Neural crest cell (in vitro differentiated cells): ENCODE data around the gene DDIT4L. TPM values are rescaled to one million over a fixed set of nuclear protein-coding genes. Genes with fewer than 3 reads are reported as not detected.
"Not testable (repeated sequence)": the region's sequence is repeated elsewhere in the genome, so short reads cannot be mapped to it uniquely, and the experiment has no call there.

Source experiments
- DNase-seq: peaks from one replicate; pipeline ENCODE4 v3.0.0; 2021; ENCODE audit warnings: low read depth, mixed read lengths, low spot score
- H3K27ac Mint-ChIP-seq: one replicate; pipeline ENCODE4 v1.8.0; 2021; ENCODE audit warnings: mild to moderate bottlenecking, mixed read lengths; ENCODE audit not compliant: unreplicated experiment
- H3K27me3 Mint-ChIP-seq: 2 replicates; pipeline ENCODE4 v1.8.0; 2021; ENCODE audit warnings: low read depth, mild to moderate bottlenecking, mixed read lengths
- H3K36me3 Mint-ChIP-seq: 2 replicates; pipeline ENCODE4 v1.8.0; 2021; ENCODE audit warnings: low read depth, mild to moderate bottlenecking, mixed read lengths
- H3K4me1 Mint-ChIP-seq: 2 replicates; pipeline ENCODE4 v1.8.0; 2021; ENCODE audit warnings: mixed read lengths
- H3K4me3 Mint-ChIP-seq: one replicate; pipeline ENCODE4 v1.8.0; 2021; ENCODE audit warnings: mild to moderate bottlenecking, mixed read lengths
- H3K9me3 Mint-ChIP-seq: 2 replicates; pipeline ENCODE4 v1.8.0; 2021; ENCODE audit warnings: mixed read lengths
- total RNA-seq: library from RNA; stranded (reverse); gene quantifications from 2 replicates; pipeline ENCODE4 v1.2.1, GENCODE V29; 2021
- TF ChIP-seq, protein P1 (sequence below): fragments of 200-600 bp; sonication (generic); conservative IDR thresholded peaks from 2 replicates; pipeline ENCODE4 v1.5.0; 2021; ENCODE audit warnings: antibody characterized with exemption, mild to moderate bottlenecking

Gene DDIT4L
- total RNA-seq, 1 donor from 2014 or later: 0.14 TPM

DNA sequence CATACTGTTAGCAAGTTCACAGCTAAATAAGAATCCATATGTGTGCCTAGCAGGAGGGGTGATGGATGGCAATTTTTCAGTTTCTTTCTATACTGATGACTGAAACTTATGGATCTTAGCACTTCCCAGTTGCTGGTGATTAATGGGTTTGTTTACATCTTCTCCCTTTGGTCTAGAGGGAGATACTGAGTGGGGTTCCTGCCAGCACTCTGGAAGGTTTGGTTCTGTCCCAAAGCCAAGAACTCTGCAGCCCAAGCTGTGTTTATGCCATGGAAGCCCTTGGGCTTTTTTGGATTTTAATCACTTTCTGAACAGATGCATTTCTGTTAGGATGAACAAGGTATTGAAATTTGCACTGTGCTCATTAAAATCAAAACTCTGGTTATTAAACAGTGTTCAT lies 43.5 kb downstream of the DDIT4L start:
- TF ChIP-seq, protein P1, sequence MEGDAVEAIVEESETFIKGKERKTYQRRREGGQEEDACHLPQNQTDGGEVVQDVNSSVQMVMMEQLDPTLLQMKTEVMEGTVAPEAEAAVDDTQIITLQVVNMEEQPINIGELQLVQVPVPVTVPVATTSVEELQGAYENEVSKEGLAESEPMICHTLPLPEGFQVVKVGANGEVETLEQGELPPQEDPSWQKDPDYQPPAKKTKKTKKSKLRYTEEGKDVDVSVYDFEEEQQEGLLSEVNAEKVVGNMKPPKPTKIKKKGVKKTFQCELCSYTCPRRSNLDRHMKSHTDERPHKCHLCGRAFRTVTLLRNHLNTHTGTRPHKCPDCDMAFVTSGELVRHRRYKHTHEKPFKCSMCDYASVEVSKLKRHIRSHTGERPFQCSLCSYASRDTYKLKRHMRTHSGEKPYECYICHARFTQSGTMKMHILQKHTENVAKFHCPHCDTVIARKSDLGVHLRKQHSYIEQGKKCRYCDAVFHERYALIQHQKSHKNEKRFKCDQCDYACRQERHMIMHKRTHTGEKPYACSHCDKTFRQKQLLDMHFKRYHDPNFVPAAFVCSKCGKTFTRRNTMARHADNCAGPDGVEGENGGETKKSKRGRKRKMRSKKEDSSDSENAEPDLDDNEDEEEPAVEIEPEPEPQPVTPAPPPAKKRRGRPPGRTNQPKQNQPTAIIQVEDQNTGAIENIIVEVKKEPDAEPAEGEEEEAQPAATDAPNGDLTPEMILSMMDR: no peak
- Mint-ChIP-seq H3K4me3 (no peak overlapping the region), H3K9me3 (no peaks in the 10 kb centered on the region), H3K27me3 (no peaks in the 10 kb centered on the region), H3K27ac (no peak overlapping the region), H3K4me1 (no peaks in the 10 kb centered on the region), H3K36me3 (no peaks in the 10 kb centered on the region)
- DNase-seq: no peak

DNA sequence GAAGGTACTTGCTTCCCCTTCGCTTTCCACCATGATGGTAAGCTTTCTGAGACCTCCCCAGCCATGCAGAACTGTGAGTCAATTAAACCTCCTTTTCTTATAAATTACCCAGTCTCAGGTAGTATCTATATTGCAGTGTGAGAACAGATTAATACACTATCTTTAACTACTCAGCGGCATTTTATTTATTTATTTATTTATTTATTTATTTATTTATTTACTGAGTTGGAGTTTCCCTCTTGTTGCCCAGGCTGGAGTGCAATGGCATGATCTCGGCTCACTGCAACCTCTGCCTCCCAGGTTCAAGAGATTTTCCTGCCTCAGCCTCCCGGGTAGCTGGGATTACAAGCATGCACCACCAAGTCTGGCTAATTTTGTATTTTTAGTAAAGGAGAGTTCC lies 52.9 kb downstream of the DDIT4L start:
- not testable (repeated sequence) for H3K27me3 Mint-ChIP-seq, H3K4me3 Mint-ChIP-seq, H3K27ac Mint-ChIP-seq, DNase-seq, H3K4me1 Mint-ChIP-seq, H3K36me3 Mint-ChIP-seq
- peaks cover 13% of the 10 kb centered on the region for H3K9me3 Mint-ChIP-seq

Other genes with a start within 250 kb of the DDIT4L start
- gene DNAJB14, start 243.8 kb downstream of the DDIT4L start, total RNA-seq: 34.2 and 37.0 TPM in 2 replicates
- 793 and 801 TPM in 2 replicates for gene H2AZ1, start 240.2 kb downstream of the DDIT4L start, total RNA-seq